GM18526 (cell line): ENCODE results near the gene TMEM17.

Experiments
- POLR2A ChIP-seq: IDR thresholded peaks from 3 replicates; pipeline ENCODE4 v1.6.1; 2011; ENCODE audit not compliant: insufficient read length; ENCODE audit errors: extremely low read depth

The TMEM17 gene, protein sequence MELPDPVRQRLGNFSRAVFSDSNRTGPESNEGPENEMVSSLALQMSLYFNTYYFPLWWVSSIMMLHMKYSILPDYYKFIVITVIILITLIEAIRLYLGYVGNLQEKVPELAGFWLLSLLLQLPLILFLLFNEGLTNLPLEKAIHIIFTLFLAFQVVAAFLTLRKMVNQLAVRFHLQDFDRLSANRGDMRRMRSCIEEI

DNA sequence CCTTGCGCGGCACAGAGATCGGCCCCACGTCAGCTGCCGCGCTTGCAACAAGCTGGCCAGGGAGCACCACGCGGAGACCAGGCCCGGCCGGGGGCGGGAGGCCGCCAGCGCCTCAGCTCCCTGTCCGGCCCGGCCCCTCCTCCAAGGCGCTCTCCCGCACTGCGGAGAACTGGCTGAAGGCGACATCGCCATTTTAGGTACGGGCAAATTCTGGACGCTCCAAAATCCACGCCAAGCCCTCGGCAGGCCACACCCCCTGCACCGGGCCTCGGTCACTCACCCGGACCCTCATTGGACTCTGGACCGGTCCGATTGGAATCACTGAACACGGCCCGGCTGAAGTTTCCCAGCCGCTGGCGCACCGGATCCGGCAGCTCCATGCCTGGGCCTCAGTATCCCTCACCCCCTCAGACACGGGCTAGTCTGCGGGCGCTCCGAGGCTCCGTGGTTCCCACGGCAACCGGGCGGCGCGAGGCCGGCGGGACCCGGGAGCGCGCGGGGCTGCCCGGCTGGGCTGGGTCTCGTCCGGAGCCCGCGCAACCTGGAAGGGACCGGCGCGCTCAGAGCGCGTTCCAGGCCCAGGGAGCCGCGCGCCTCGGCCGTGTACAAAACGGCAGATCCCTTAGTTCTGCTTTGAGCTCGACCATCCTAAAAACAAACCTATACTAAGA is at the start of gene TMEM17:
Gene TMEM17 (minus strand): TSS at position 446 of the 671 bp plus-strand sequence. CDS start 66 bp downstream, at position 380.
- peak; percentile 28 for TF ChIP-seq POLR2A

DNA sequence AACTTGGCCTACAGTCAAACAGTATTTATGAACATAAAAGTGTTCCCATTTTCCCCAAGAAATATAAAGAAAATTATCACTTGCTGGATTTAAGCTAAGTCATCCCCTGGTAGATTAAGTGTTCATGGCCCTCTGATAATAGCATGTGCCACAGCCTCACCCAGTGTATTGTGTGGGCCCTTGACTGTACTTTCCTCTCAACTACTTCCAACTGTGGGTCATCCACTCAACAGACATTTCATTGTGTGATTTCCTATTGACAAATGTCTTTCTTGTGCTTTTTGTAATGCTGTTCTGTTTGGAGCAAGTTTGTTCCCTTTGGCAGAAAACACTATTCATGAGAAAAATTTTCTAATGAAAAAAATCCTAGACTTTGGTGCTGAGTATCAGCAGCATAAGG is 48.4 kb upstream of the TMEM17 start:
- TF ChIP-seq POLR2A: no peak

DNA sequence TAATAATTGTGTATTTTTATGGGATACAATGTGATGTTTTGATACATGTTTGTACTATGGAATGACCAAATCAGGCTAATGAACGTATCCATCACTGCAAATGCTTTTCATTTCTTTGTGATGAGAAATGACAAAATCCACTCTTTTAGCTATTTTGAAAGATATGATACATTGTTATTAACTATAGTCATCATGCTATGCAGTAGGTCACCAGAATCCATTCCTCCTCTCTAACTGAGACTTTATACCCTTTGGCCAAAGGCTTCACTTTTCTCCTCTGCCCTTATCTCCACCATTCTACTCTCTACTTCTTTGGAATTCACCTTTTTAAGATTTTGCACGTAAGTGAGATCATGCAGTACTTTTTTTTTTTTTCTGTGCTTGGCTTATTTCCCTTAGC is 44.5 kb upstream of the TMEM17 start:
- no peak for TF ChIP-seq POLR2A

DNA sequence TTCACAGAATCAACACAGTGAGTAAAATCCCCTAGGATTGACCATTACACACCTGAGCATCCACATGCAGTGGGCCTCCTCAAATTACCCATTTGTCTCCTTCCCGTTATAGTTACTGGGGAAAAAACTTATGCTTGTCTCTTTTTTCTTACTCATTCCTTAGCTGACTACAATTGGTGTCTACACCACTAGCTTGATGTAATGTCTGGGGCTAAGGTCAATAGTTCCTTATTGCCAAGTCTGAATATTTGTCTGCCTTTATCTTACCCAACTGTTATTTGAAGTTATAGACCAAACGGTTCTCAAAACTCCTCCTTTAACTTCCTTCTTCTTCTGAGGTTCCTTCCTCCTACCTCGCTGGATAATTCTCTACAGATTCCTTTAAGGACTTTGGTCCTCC is 41.9 kb upstream of the TMEM17 start:
- no peak for TF ChIP-seq POLR2A

DNA sequence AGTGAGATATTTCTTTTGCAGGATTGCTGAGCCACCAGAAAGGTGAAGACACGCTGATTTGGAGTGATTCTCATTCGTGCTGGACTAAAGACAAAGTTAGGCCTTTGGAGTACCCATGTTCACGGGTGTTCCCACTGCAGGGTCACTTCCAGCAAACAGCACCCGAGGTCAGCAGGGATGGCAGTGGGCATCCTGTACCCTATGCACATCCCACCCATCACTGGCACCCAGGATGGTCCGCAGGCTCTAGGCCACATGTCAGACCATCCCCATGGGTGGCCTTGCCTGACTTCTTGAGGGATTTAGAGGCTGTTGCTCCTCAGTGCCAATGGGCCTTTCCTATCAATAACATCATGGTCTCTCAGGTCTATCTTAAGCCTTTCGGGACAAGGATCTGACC is 39.3 kb upstream of the TMEM17 start:
- TF ChIP-seq POLR2A: no peak

DNA sequence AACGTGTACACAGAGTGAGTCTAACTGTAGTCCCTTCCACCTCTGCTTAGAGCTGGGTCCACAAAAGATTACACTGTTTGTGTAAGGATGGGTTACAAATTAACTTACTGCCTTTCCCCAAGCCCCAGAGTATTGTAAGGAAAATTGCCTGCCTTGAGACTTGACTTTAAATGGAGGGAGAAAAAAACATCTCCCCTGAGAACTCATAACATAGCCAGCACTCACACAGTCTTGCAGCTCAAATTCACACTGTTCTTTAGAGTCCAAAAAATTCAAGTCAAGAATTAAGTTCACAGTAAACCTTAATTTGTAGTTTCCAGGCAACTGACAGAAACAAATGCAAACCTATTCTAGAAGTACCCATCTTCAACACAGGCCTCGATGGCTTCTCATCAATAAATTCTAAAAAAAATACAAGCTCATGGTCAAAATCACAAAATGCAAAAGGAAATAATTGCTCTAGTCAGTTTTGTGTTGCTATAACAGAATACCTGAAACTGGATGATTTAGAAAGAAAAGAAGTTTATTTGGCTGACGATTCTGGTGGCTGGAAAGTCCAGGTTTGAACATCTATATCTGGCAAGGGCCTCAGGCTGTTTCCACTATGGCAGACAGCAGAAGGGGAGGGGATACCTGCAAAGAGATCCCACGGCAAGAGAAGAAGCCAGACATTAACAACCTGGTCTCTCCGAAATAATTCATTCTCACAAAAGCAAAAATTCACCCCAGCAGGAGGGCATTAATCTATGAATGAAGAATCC is 34.6 kb upstream of the TMEM17 start:
- no peak for TF ChIP-seq POLR2A

DNA sequence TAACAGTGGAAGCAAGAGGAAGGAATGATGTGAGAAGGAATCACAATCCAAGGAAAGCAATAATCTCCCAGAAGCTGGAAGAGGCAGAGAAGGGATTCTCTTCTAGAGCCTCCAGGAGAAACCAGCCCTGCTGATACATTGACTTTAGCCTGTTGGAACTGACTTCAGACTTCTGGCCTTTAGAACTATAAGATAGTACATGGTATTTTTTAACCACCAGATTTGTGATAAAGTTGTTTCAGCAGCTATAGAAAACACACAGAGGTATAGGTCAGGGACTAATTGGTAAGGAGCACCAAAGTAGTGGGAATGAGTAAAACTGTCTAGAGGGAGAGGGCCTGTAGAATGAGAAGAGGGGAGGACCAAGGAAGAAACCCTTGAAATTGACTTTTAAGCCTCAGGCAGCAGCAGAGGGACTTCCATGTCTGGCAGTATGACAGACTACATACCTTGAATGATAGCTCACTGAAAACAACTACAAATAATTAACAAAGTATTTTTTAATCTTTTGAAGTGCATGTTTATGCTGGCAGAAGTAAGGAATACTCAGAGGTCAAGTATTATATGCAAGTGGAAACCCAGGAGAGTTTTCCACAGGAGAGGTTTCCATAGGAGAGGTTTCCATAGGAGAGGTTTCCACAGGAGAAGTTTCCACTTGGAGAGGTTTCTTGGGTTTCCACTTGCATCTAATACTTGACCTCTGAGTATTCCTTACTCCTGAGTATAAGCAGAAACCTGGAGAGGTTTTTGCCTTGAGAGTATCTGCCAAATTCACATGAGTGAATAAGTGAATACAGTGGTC is 33.8 kb upstream of the TMEM17 start:
- no peak for TF ChIP-seq POLR2A

DNA sequence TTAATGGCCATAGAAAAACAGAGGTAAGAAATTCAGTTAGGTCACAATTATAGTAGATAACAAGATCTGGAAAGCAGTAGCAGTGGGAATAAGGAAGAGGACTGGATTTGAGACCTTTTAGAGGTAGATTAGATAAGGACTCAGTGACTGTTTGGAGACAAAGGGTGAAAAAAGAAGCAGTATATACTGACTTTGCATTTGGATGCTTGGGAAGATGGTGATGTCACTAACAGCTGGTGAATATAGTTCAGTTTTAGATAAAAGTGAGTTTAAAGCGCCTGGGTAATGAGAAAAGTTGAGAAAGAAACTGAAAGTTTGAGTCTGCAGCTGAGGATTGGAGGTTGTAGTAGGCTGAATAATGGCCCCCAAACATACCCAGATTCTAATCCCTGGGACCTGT is 32.8 kb upstream of the TMEM17 start:
- TF ChIP-seq POLR2A: no peak

DNA sequence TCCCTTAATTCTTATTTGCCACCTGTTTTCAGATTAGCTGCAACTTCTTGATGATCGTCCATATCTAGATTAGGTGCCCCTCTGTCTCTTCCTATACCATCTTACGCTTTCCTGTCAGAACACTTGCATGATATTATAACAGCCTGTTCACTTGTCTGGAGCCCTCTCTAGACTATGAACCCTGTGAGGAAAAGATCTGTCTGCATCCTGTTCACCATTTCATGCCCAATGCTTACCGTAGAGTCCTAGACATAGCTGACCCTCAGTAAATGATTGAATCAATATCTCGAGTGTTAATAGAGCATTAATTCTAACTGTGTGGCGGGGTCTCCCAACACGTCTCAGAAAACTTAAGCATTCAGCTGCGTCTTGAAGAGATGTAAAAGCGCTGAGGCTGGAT is 31.8 kb upstream of the TMEM17 start:
- TF ChIP-seq POLR2A: no peak

DNA sequence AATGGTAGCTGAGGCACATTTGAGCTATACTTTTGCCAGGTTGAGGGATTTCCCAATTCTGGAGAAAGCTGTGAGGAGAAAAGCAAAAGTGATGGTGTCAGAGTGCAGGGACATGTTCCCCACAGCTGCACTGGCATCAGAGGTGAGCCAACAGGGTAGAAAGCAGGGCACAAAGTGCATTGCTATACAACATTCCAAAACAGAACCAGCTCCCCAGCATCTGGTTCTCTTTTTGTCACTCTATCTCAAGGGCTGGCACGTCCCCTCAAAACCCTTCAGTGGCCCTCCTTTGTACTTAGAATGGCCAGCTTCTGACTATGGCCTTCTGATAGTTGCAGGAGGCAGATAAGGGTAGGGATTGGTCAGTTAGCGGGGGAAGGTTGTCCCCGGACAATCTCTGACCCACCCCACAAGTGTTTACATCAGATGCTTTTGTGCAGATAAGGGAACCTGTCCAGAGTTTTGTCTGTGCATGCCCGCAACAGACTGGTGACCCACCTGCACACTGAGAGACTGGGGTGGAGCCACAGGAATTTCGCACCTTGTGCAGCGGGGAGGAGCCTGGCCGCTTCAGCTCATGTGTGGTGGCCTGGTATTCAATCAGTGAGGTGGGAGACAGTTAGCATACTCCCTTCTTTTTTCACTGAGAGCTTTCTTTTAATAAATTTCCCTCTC is 31.0 kb upstream of the TMEM17 start:
- TF ChIP-seq POLR2A: no peak

DNA sequence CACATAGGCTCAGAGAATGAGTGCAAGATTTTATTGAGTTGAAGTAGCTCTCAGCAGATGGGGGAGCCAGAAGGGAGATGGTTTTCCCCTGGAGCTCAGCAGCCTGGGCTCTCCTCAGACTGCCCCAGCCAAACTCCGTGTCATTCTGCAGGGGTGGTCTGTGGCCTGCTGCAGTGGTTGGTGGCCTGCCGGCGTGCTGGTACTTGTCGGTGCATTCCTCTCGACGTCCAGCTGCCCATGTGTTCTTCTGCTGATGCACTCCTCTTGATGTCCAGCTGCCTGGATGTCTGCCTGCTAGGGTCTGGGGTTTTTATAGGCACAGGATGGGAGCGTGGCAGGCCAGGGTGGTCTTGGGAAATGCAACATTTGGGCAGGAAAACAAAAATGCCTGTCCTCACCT is 25.6 kb upstream of the TMEM17 start:
- TF ChIP-seq POLR2A: no peak

DNA sequence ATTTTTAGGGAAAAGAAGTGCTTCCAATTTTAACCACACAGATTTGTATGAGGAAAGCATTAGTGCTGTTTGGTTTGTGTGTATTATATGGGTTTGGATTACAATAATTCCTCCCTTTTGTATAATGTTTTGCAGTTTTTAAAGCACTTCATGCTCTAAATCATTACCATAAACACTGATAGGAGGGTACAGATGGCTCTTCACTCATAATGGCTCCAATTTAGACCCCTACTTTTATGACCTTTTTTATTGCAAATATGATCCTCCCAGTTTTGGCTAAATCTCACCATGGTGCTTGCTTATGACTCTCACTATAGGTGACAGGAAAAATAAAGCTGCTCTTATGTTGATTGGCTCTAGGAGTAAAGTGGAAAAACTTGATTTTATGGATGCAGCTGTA is 23.8 kb upstream of the TMEM17 start:
- TF ChIP-seq POLR2A: no peak

DNA sequence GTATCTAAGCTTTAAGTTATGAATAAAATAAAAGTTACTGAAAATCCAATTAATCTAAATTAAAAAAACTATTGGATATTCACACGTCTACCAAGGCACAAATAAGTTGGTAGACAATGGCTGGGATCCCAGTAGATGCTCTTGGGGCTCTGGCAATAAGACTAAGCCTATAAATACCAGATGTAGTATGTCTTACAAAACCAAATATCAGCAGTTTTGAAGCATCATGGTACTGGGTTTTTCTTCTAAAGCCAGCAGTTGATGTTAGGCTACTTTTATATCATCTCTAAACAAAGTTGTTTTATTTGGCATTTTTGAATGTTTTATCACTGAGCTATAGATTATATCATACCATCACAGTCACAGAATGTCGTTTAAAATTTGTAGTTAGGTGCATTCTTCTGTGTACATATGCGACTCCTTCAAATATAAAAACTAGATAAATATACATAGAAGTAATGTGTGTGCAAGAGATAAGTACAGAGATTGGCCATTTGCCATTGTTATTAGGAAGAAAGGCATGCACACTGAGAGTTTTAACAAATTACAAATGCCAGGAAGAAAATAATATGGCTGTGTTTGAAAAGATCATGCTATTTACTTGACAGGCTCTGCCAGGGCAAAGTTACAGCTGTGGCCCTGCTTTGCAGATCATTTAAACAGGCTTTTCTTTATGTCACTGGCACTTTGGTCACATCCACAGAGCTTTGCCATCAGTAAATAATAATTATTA is 21.6 kb upstream of the TMEM17 start:
- no peak for TF ChIP-seq POLR2A
